ENCODE data around the gene ELK1.

ELK1 gene

GRCh38 chrX:47610511-47610910 lies 39.9 kb downstream of the ELK1 start:
- no peak for TF ChIP-seq POLR2AphosphoS5 (IDR thresholded peaks at IDR 0.05; ENCODE audit: low read depth, low read length)

- no peak for TF ChIP-seq REST (IDR thresholded peaks at IDR 0.05; ENCODE audit: insufficient read depth in 1 of 2, low read depth in 2 of 2, low read length in 2 of 2)
- no peak for TF ChIP-seq TAF1 (IDR thresholded peaks at IDR 0.05; ENCODE audit: borderline replicate concordance, insufficient read depth, low read length)
Observed at GRCh38 chrX:47608130-47608810, 42.1 kb downstream of the ELK1 start.

- TF ChIP-seq REST (IDR thresholded peaks at IDR 0.05; ENCODE audit: insufficient read depth in 1 of 2, low read depth in 2 of 2, low read length in 2 of 2): no peak
Observed at GRCh38 chrX:47607091-47607490, 43.3 kb downstream of the ELK1 start.

- TF ChIP-seq REST (IDR thresholded peaks at IDR 0.05; ENCODE audit: insufficient read depth in 1 of 2, low read depth in 2 of 2, low read length in 2 of 2) (no peak), POLR2AphosphoS5 (IDR thresholded peaks at IDR 0.05; ENCODE audit: low read depth, low read length) (no peak)
Observed at GRCh38 chrX:47605024-47605423, 45.3 kb downstream of the ELK1 start.

- TF ChIP-seq FOXP2 (optimal IDR thresholded peaks at IDR 0.05; ENCODE audit: borderline replicate concordance, extremely low read depth, extremely low read length, insufficient read depth) (no peak), POLR2AphosphoS5 (IDR thresholded peaks at IDR 0.05; ENCODE audit: low read depth, low read length) (no peak), REST (IDR thresholded peaks at IDR 0.05; ENCODE audit: insufficient read depth in 1 of 2, low read depth in 2 of 2, low read length in 2 of 2) (no peak), TAF1 (IDR thresholded peaks at IDR 0.05; ENCODE audit: borderline replicate concordance, insufficient read depth, low read length) (no peak), SIN3A (IDR thresholded peaks at IDR 0.05; ENCODE audit: borderline replicate concordance, insufficient read depth, low read length) (no peak)
Observed at GRCh38 chrX:47597222-47597621, 53.1 kb downstream of the ELK1 start.

- TF ChIP-seq FOXP2 (optimal IDR thresholded peaks at IDR 0.05; ENCODE audit: borderline replicate concordance, extremely low read depth, extremely low read length, insufficient read depth) (no peak), TAF1 (IDR thresholded peaks at IDR 0.05; ENCODE audit: borderline replicate concordance, insufficient read depth, low read length) (no peak), SIN3A (IDR thresholded peaks at IDR 0.05; ENCODE audit: borderline replicate concordance, insufficient read depth, low read length) (no peak), POLR2AphosphoS5 (IDR thresholded peaks at IDR 0.05; ENCODE audit: low read depth, low read length) (no peak), REST (IDR thresholded peaks at IDR 0.05; ENCODE audit: insufficient read depth in 1 of 2, low read depth in 2 of 2, low read length in 2 of 2) (no peak)
Observed at GRCh38 chrX:47596256-47596655, 54.1 kb downstream of the ELK1 start.
